ENCODE measurements around the gene OBP2A. TPM values are rescaled to one million over a fixed set of nuclear protein-coding genes. Genes with fewer than 3 reads are reported as not detected.

OBP2A gene
- total RNA-seq, 1 donor from 2014 or later = not detected

DNA sequence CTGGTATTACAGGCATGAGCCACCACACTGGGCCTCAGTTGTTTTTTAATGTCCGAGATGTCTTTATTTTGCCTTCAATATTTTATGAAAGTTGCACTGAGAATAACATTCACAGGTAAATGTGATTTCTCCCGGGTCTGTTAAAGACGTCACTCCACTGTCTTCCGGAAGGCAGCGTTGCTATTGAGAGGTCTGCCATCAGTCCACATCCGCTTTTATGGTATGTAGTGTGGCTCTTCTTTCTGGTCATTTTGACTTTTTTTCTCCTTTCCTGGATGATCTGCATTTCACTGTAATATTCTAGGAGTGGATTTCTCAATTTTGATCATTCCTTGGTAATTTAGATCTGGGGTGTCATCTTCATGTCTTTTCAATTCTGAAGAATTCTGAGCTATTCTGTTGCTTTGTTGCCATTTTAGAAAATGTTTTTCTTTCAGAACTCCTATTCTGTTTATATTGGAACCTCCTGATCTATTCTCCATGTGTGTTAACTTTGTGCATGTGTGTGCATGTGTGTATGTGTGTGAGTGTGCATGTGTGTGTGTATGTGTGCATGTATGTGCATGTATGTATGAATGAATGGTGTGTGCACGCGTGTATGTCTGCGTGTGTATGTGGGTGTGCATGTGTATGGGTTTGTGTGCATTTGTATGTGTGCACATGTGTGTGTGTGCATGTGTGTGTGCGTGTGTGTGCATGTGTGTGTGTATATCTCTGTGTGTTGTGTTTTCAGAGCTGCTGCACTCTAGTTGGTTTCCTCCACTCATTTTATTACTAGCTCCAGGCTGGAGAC is 26.6 kb upstream of the OBP2A start:
- H2AFZ ChIP-seq (ENCODE audit: low read depth, low read length) = no peak overlapping the region
- no peak for TF ChIP-seq CTCF (IDR thresholded peaks at IDR 0.05; ENCODE audit: insufficient read depth, low read depth, low read length)
- TF ChIP-seq EZH2 (IDR thresholded peaks at IDR 0.05; ENCODE audit: insufficient read depth, low read length) = no peak
- no peak for FAIRE-seq
- DNase-seq (ENCODE audit: low read depth) = no peak
- no peak overlapping the region for H3K4me3 ChIP-seq (ENCODE audit: insufficient read depth, low read depth, low read length)
- no peaks in the 10 kb centered on the region for H3K9me3 Mint-ChIP-seq (ENCODE audit: unreplicated experiment)
- H3K4me1 ChIP-seq (ENCODE audit: insufficient read depth, low read length) = no peaks in the 10 kb centered on the region
- peaks cover 3% of the 10 kb centered on the region for H3K27me3 ChIP-seq (ENCODE audit: insufficient read depth, low read length)
- no peak overlapping the region for H3K27ac ChIP-seq (ENCODE audit: low read depth, low read length)
- H3K36me3 Mint-ChIP-seq (ENCODE audit: low read depth, unreplicated experiment) = no peaks in the 10 kb centered on the region
- H3K27me3 Mint-ChIP-seq (ENCODE audit: low read depth, unreplicated experiment) = peaks cover 11% of the 10 kb centered on the region
- no peak overlapping the region for H3K4me2 ChIP-seq (ENCODE audit: low read length)
- no peak overlapping the region for H3K27ac Mint-ChIP-seq (ENCODE audit: unreplicated experiment)
- H3K36me3 ChIP-seq (ENCODE audit: insufficient read depth, low read length) = no peaks in the 10 kb centered on the region
- H3K9ac ChIP-seq (ENCODE audit: low read length) = no peak overlapping the region
- H3K4me1 Mint-ChIP-seq (ENCODE audit: low read depth, unreplicated experiment) = peaks cover 7% of the 10 kb centered on the region
- H3K9me3 ChIP-seq (ENCODE audit: insufficient read depth, low read depth, low read length) = no peaks in the 10 kb centered on the region
- no peaks in the 10 kb centered on the region for H3K79me2 ChIP-seq (ENCODE audit: insufficient read depth, low read length)
- no peak overlapping the region for H3K4me3 Mint-ChIP-seq (ENCODE audit: unreplicated experiment)
- no peaks in the 10 kb centered on the region for H4K20me1 ChIP-seq (ENCODE audit: insufficient read depth, low read length)

- Histone ChIP-seq H3K9ac (ENCODE audit: low read length) (no peak within 1 kb of the TSS), H3K36me3 (ENCODE audit: insufficient read depth, low read length) (no peaks in the 10 kb centered on the region), H3K4me1 (ENCODE audit: insufficient read depth, low read length) (no peaks in the 10 kb centered on the region), H3K27me3 (ENCODE audit: insufficient read depth, low read length) (peaks cover 3% of the 10 kb centered on the region), H4K20me1 (ENCODE audit: insufficient read depth, low read length) (no peaks in the 10 kb centered on the region), H3K27ac (ENCODE audit: low read depth, low read length) (no peak within 1 kb of the TSS), H3K9me3 (ENCODE audit: insufficient read depth, low read depth, low read length) (no peaks in the 10 kb centered on the region), H2AFZ (ENCODE audit: low read depth, low read length) (no peak within 1 kb of the TSS), H3K79me2 (ENCODE audit: insufficient read depth, low read length) (no peaks in the 10 kb centered on the region), H3K4me2 (ENCODE audit: low read length) (no peak within 1 kb of the TSS), H3K4me3 (ENCODE audit: insufficient read depth, low read depth, low read length) (no peak within 1 kb of the TSS)
- FAIRE-seq (no peak), DNase-seq (ENCODE audit: low read depth) (no peak)
- H3K4me1 Mint-ChIP-seq (ENCODE audit: low read depth, unreplicated experiment) = peaks cover 7% of the 10 kb centered on the region
- H3K27ac Mint-ChIP-seq (ENCODE audit: unreplicated experiment) = no peak within 1 kb of the TSS
- no peak within 1 kb of the TSS for H3K4me3 Mint-ChIP-seq (ENCODE audit: unreplicated experiment)
- peaks cover 11% of the 10 kb centered on the region for H3K27me3 Mint-ChIP-seq (ENCODE audit: low read depth, unreplicated experiment)
- TF ChIP-seq EZH2 (IDR thresholded peaks at IDR 0.05; ENCODE audit: insufficient read depth, low read length) (no peak), CTCF (IDR thresholded peaks at IDR 0.05; ENCODE audit: insufficient read depth, low read depth, low read length) (no peak)
- no peaks in the 10 kb centered on the region for H3K9me3 Mint-ChIP-seq (ENCODE audit: unreplicated experiment)
- H3K36me3 Mint-ChIP-seq (ENCODE audit: low read depth, unreplicated experiment) = no peaks in the 10 kb centered on the region
Observed at GRCh38 chr9:135520916-135521607, 24.9 kb upstream of the OBP2A start, which contains the start of gene LCN1. Gene LCN1, plus strand, starts transcription at chr9:135521440. Its CDS starts 58 bp downstream, at chr9:135521498.
